Liver (tissue), 9 donors: ENCODE data around the gene FAM83E. TPM values are rescaled to one million over a fixed set of nuclear protein-coding genes. Genes with fewer than 3 reads are reported as not detected.
"Not testable (repeated sequence)": the region's sequence is repeated elsewhere in the genome, so short reads cannot be mapped to it uniquely, and the experiment has no call there.

Experiments
- DNase-seq: peaks from one replicate; pipeline ENCODE4 v3.0.0-alpha.2; 2017; ENCODE audit warnings: low spot score
- H3K27ac ChIP-seq, 2 donors: one replicate each; pipeline ENCODE4 v1.7.0; 2013; ENCODE audit warnings: inconsistent platforms in 2 of 2, low read length in 2 of 2, control low read depth in 1 of 2, low read depth in 1 of 2, mild to moderate bottlenecking in 1 of 2
- H3K27me3 ChIP-seq, 4 donors: one replicate each; pipeline versions ENCODE4 v1.6.1 to v1.7.0; 2013; ENCODE audit warnings: low read length in 3 of 4, inconsistent platforms in 1 of 4, mild to moderate bottlenecking in 1 of 4, moderate library complexity in 1 of 4; ENCODE audit not compliant: control insufficient read depth in 4 of 4, insufficient read depth in 4 of 4
- H3K36me3 ChIP-seq, 4 donors: one replicate each; pipeline versions ENCODE4 v1.6.1 to v1.7.0; 2013; ENCODE audit warnings: low read length in 3 of 4, mild to moderate bottlenecking in 3 of 4, low read depth in 1 of 4, moderate library complexity in 1 of 4; ENCODE audit not compliant: control insufficient read depth in 4 of 4, insufficient read depth in 3 of 4
- H3K4me1 ChIP-seq, 4 donors: one replicate each; pipeline versions ENCODE4 v1.6.1 to v1.7.0; 2013; ENCODE audit warnings: low read length in 3 of 4, mild to moderate bottlenecking in 3 of 4, moderate library complexity in 1 of 4; ENCODE audit not compliant: control insufficient read depth in 4 of 4, insufficient read depth in 4 of 4
- H3K4me3 ChIP-seq, 3 donors: one replicate each; pipeline versions ENCODE4 v1.6.1 to v1.7.0; 2013; ENCODE audit warnings: low read length in 3 of 3, control low read depth in 1 of 3, low read depth in 1 of 3, mild to moderate bottlenecking in 1 of 3
- H3K9ac ChIP-seq, 2 donors: one replicate each; pipeline ENCODE4 v1.7.0; 2013; ENCODE audit warnings: low read length in 2 of 2, mild to moderate bottlenecking in 2 of 2, moderate library complexity in 2 of 2, control low read depth in 1 of 2, low read depth in 1 of 2
- H3K9me3 ChIP-seq, 4 donors: one replicate each; pipeline versions ENCODE4 v1.6.1 to v1.7.0; 2013; ENCODE audit warnings: low read length in 3 of 4; ENCODE audit not compliant: control insufficient read depth in 4 of 4
- CTCF ChIP-seq: fragments of 150-350 bp; IDR thresholded peaks from 2 replicates; pipeline ENCODE4 v1.5.1; 2017; ENCODE audit warnings: improper control_type of control experiment, low read depth, low read length; ENCODE audit not compliant: missing input control
- FOXA1 ChIP-seq: IDR thresholded peaks from 2 replicates; pipeline ENCODE4 v1.6.1; 2016; ENCODE audit warnings: antibody characterized with exemption
- FOXA2 ChIP-seq: IDR thresholded peaks from 2 replicates; pipeline ENCODE4 v1.6.1; 2016; ENCODE audit warnings: antibody characterized with exemption
- GABPA ChIP-seq, 2 donors: IDR thresholded peaks in 1 of 2; conservative IDR thresholded peaks in 1 of 2; 2 replicates each; pipeline ENCODE4 v1.6.1; 2016; ENCODE audit warnings: antibody characterized with exemption in 2 of 2, mild to moderate bottlenecking in 1 of 2, moderate library complexity in 1 of 2
- HNF4A ChIP-seq, 2 donors: conservative IDR thresholded peaks; 2 replicates each; pipeline ENCODE4 v1.6.1; 2016; ENCODE audit warnings: antibody characterized with exemption in 2 of 2, mild to moderate bottlenecking in 2 of 2
- HNF4G ChIP-seq: IDR thresholded peaks from 2 replicates; pipeline ENCODE4 v1.6.1; 2016; ENCODE audit warnings: antibody characterized with exemption
- NR2F2 ChIP-seq: IDR thresholded peaks from 2 replicates; pipeline ENCODE4 v1.6.1; 2016; ENCODE audit warnings: antibody characterized with exemption
- REST ChIP-seq: IDR thresholded peaks from 2 replicates; pipeline ENCODE4 v1.6.1; 2016; ENCODE audit warnings: antibody characterized with exemption, mild to moderate bottlenecking
- RXRA ChIP-seq, 2 donors: IDR thresholded peaks; 2 replicates each; pipeline ENCODE4 v1.6.1; 2017 to 2018; ENCODE audit warnings: antibody characterized with exemption in 2 of 2, mild to moderate bottlenecking in 1 of 2
- TAF1 ChIP-seq: conservative IDR thresholded peaks from 2 replicates; pipeline ENCODE4 v1.6.1; 2016; ENCODE audit warnings: antibody characterized with exemption, mild to moderate bottlenecking
- YY1 ChIP-seq: IDR thresholded peaks from 2 replicates; pipeline ENCODE4 v1.6.1; 2016; ENCODE audit warnings: antibody characterized with exemption, mild to moderate bottlenecking
- WGBS: extraction: QIAGEN DNeasy Blood & Tissue Kit; methylation state at CpG from one replicate; pipeline ENCODE4 v1.1.7; 2013; 5-methylcytosine and 5-hydroxymethylcytosine counted together
- polyA plus RNA-seq, 2 donors: library from polyadenylated mRNA; stranded (reverse) in 1 of 2; unstranded in 1 of 2; fragments of 200-250 nt in 1 of 2; fragments of >200 nt in 1 of 2; fragmentation: Nextera tagmentation in 1 of 2; extraction: Ambion mirVana in 1 of 2; gene quantifications; one replicate each; pipeline versions ENCODE4 v1.2.1 to v1.2.3, GENCODE V29; 2013 to 2015
- total RNA-seq, 2 donors: library from RNA; depleted of rRNA; stranded (reverse); fragments of >200 nt; gene quantifications; one replicate each; pipeline ENCODE4 v1.2.3, GENCODE V29; 2014
- TF ChIP-seq, protein P1 (sequence below): IDR thresholded peaks from 2 replicates; pipeline ENCODE4 v1.6.1; 2016; ENCODE audit warnings: antibody characterized with exemption
- TF ChIP-seq, protein P2 (sequence below): IDR thresholded peaks from 2 replicates; pipeline ENCODE4 v1.6.1; 2016; ENCODE audit warnings: antibody characterized with exemption
- donor health status: healthy.
- donor health status: healthy.
- donor health status: healthy.
- donor health status: healthy.
- donor health status: healthy.

FAM83E gene
- total and polyA plus RNA-seq, 4 donors = 0.20 to 0.42 (median 0.33) TPM; not detected in 1

- TF ChIP-seq FOXA1 = no peak
- no peak for TF ChIP-seq NR2F2
- TF ChIP-seq CTCF = no peak
- no peak for TF ChIP-seq TAF1
- TF ChIP-seq HNF4G = no peak
These were observed 43.6 kb upstream of the FAM83E start (continued) for GRCh38 chr19:48658483-48658882.

DNA sequence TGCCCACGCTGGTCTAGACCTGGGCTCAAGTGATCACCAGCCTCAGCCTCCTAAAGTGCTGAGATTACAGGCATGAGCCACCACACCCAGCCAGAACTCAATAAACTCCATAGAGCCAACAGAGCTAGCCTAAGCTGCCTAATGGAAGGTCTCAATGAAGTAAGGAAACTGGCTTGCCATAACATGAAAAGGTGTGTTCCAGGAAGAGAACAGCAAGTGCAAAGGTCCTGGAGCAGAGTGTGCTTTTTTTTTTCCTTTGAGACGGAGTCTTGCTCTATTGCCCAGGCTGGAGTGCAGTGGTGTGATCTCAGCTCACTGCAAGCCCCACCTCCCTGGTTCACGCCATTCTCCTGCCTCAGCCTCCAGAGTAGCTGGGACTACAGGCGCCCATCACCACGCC, 43.0 kb upstream of the FAM83E start:
- H3K9me3 ChIP-seq, H3K4me3 ChIP-seq, H3K27ac ChIP-seq, DNase-seq, H3K9ac ChIP-seq, H3K27me3 ChIP-seq, H3K4me1 ChIP-seq, H3K36me3 ChIP-seq: not testable (repeated sequence)
- WGBS = 93% methylated on average over 5 of the region's 5 CpGs

DNA sequence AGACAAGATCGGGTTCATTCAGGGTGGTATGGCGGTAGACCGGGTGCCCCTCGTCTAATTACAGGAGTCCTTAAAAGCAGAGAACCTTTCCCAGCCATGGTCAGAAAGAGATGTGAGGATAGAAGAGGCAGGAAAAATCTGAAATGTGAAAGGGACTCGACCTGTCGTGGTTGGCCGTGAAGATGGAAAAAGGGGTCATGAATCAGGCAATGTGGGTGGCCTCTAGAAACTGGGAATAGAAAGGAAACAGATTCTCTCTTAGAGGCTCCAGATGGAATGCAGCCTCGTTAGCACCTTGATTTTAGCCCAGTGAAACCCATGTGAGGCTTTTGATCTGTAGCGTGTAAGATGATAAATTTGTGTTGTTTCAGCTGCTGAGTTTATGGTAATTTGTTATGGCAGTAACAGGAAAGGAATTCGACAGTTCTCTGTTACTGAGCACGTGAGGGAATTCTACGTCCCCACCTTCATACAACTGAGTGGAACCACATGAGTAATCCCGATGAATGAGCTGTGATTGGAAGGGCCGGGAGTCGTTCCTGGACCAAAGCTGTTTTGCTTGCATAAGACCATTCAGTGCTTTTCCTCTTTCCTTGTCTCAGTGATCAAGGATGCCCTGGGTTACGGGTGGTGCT, 42.1 kb upstream of the FAM83E start:
- Histone ChIP-seq H3K36me3 (no peaks in the 10 kb centered on the region), H3K9ac (no peak overlapping the region), H3K4me1 (peaks cover 0 to 2% (median 0%) of the 10 kb centered on the region in 4 donors), H3K4me3 (no peak overlapping the region), H3K27ac (no peak overlapping the region), H3K9me3 (no peaks in the 10 kb centered on the region), H3K27me3 (no peaks in the 10 kb centered on the region)
- 51% methylated on average over 16 of the region's 16 CpGs for WGBS
- no peak for TF ChIP-seq CTCF
- TF ChIP-seq, protein P1, sequence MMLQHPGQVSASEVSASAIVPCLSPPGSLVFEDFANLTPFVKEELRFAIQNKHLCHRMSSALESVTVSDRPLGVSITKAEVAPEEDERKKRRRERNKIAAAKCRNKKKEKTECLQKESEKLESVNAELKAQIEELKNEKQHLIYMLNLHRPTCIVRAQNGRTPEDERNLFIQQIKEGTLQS = no peak
- no peak for TF ChIP-seq HNF4G
- no peak for TF ChIP-seq FOXA2
- TF ChIP-seq GABPA (IDR thresholded peaks at IDR 0.05 in 1 of 2, conservative IDR thresholded peaks at IDR 0.05 in 1 of 2) = no peak
- no peak for TF ChIP-seq NR2F2
- TF ChIP-seq REST = no peak
- no peak for TF ChIP-seq RXRA (IDR thresholded peaks at IDR 0.05)
- TF ChIP-seq HNF4A (conservative IDR thresholded peaks at IDR 0.05) = no peak
- no peak for TF ChIP-seq YY1
- TF ChIP-seq, protein P2, sequence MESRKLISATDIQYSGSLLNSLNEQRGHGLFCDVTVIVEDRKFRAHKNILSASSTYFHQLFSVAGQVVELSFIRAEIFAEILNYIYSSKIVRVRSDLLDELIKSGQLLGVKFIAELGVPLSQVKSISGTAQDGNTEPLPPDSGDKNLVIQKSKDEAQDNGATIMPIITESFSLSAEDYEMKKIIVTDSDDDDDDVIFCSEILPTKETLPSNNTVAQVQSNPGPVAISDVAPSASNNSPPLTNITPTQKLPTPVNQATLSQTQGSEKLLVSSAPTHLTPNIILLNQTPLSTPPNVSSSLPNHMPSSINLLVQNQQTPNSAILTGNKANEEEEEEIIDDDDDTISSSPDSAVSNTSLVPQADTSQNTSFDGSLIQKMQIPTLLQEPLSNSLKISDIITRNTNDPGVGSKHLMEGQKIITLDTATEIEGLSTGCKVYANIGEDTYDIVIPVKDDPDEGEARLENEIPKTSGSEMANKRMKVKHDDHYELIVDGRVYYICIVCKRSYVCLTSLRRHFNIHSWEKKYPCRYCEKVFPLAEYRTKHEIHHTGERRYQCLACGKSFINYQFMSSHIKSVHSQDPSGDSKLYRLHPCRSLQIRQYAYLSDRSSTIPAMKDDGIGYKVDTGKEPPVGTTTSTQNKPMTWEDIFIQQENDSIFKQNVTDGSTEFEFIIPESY = no peak
- DNase-seq = no peak
